Measurements from ENCODE around the gene RBM20. TPM values are rescaled to one million over a fixed set of nuclear protein-coding genes. Genes with fewer than 3 reads are reported as not detected.

Gene RBM20
- total and polyA plus RNA-seq, 10 of the 15 experiments (the other 5 are each of a cell fraction or from before 2014, with no cell fraction given): 0.04 to 0.26 (median 0.15) TPM

DNA sequence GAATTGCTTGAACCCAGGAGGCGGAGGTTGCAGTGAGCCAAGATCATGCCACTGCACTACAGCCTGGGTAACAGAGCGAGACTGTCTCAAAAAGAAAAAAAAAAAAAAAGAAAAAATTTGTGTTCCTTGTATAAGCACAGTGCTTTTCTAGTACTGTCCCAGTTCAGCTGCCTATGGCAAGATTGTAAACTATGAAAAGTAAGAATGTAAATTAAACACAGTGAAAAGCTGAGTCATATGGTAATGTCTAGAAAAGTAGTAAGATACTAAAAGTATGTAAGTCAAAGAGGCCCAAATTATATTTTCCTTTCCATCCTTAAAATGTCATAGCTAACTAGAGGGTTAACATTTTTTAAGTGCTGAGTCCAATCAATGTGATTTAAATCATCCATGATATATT lies 42.8 kb downstream of the RBM20 start:
- ATAC-seq (no peak), DNase-seq (ENCODE audit: low read depth, low spot score) (no peak), FAIRE-seq (peak; percentile 47)
- no peak overlapping the region for H2AFZ ChIP-seq (ENCODE audit: control insufficient read depth, low read depth, low read length)
- no peak overlapping the region for H3K27ac ChIP-seq (ENCODE audit: control insufficient read depth, insufficient read depth)
- ChIA-PET SMC1A (ENCODE audit: uncharacterized antibody, unreplicated experiment) (interaction anchor here (0.8 to 2.7 kb wide), 6 partner anchors 16 to 378 kb away, joined by 3 to 7 read pairs (median 3); no protein-coding TSS in a partner anchor), POLR2A (no interaction called here), RAD21 (ENCODE audit: unreplicated experiment) (interaction anchor here (0.7 to 1.3 kb wide), 2 partner anchors 20 to 332 kb away, joined by 3 to 4 read pairs; no protein-coding TSS in a partner anchor), CTCF (interaction anchor here (0.6 to 9.4 kb wide), 3 partner anchors 25 to 1131 kb away, joined by 3 to 124 read pairs (median 3); no protein-coding TSS in a partner anchor)
- BruUV-seq (replicated peaks): no TSS peak
- no peaks in the 10 kb centered on the region for H3K36me3 ChIP-seq (ENCODE audit: control insufficient read depth in 2 of 2, insufficient read depth in 2 of 2, low read length in 1 of 2)
- H3K4me1 ChIP-seq (ENCODE audit: control insufficient read depth, insufficient read depth, low read length): no peaks in the 10 kb centered on the region
- no peaks in the 10 kb centered on the region for H3K27me3 ChIP-seq (replicated peaks in 1 of 2; ENCODE audit: control insufficient read depth in 2 of 2, insufficient read depth in 2 of 2, low read length in 1 of 2)
- H3K9ac ChIP-seq (ENCODE audit: control insufficient read depth, insufficient read depth, low read length): no peak overlapping the region
- 58% methylated on average over 2 of the region's 2 CpGs for WGBS (ENCODE audit: insufficient coverage, insufficient replicate concordance, low lambda C conversion rate, missing lambda C conversion rate)
- peaks cover 3% of the 10 kb centered on the region for H3K9me3 ChIP-seq (replicated peaks; ENCODE audit: control insufficient read depth, insufficient read depth, low read length)
- no peaks in the 10 kb centered on the region for H3K79me2 ChIP-seq (ENCODE audit: control insufficient read depth, insufficient read depth, low read length)
- H3K4me2 ChIP-seq (ENCODE audit: control insufficient read depth, insufficient read depth): no peak overlapping the region
- in situ Hi-C loops (cut with MboI): no loop called here
- intact Hi-C loops (cut with micrococcal nuclease; ENCODE audit: unreplicated experiment): no loop called here
- H4K20me1 ChIP-seq (ENCODE audit: control insufficient read depth, insufficient read depth): no peaks in the 10 kb centered on the region
- H3K4me3 ChIP-seq: no peak overlapping the region
- TF ChIP-seq, protein P1, sequence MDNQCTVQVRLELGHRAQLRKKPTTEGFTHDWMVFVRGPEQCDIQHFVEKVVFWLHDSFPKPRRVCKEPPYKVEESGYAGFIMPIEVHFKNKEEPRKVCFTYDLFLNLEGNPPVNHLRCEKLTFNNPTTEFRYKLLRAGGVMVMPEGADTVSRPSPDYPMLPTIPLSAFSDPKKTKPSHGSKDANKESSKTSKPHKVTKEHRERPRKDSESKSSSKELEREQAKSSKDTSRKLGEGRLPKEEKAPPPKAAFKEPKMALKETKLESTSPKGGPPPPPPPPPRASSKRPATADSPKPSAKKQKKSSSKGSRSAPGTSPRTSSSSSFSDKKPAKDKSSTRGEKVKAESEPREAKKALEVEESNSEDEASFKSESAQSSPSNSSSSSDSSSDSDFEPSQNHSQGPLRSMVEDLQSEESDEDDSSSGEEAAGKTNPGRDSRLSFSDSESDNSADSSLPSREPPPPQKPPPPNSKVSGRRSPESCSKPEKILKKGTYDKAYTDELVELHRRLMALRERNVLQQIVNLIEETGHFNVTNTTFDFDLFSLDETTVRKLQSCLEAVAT (IDR thresholded peaks at IDR 0.05): no peak
- TF ChIP-seq, protein P2, sequence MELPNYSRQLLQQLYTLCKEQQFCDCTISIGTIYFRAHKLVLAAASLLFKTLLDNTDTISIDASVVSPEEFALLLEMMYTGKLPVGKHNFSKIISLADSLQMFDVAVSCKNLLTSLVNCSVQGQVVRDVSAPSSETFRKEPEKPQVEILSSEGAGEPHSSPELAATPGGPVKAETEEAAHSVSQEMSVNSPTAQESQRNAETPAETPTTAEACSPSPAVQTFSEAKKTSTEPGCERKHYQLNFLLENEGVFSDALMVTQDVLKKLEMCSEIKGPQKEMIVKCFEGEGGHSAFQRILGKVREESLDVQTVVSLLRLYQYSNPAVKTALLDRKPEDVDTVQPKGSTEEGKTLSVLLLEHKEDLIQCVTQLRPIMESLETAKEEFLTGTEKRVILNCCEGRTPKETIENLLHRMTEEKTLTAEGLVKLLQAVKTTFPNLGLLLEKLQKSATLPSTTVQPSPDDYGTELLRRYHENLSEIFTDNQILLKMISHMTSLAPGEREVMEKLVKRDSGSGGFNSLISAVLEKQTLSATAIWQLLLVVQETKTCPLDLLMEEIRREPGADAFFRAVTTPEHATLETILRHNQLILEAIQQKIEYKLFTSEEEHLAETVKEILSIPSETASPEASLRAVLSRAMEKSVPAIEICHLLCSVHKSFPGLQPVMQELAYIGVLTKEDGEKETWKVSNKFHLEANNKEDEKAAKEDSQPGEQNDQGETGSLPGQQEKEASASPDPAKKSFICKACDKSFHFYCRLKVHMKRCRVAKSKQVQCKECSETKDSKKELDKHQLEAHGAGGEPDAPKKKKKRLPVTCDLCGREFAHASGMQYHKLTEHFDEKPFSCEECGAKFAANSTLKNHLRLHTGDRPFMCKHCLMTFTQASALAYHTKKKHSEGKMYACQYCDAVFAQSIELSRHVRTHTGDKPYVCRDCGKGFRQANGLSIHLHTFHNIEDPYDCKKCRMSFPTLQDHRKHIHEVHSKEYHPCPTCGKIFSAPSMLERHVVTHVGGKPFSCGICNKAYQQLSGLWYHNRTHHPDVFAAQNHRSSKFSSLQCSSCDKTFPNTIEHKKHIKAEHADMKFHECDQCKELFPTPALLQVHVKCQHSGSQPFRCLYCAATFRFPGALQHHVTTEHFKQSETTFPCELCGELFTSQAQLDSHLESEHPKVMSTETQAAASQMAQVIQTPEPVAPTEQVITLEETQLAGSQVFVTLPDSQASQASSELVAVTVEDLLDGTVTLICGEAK (IDR thresholded peaks at IDR 0.05; ENCODE audit: borderline replicate concordance): no peak
- no peak for TF ChIP-seq MYC (IDR thresholded peaks at IDR 0.05; ENCODE audit: insufficient read depth, insufficient read length, insufficient replicate concordance, low read length, severe bottlenecking)
- TF ChIP-seq, protein P3, sequence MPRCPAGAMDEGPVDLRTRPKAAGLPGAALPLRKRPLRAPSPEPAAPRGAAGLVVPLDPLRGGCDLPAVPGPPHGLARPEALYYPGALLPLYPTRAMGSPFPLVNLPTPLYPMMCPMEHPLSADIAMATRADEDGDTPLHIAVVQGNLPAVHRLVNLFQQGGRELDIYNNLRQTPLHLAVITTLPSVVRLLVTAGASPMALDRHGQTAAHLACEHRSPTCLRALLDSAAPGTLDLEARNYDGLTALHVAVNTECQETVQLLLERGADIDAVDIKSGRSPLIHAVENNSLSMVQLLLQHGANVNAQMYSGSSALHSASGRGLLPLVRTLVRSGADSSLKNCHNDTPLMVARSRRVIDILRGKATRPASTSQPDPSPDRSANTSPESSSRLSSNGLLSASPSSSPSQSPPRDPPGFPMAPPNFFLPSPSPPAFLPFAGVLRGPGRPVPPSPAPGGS (IDR thresholded peaks at IDR 0.05; ENCODE audit: borderline replicate concordance, insufficient read depth, low read depth, low read length, poor library complexity, severe bottlenecking): no peak
- TF ChIP-seq, protein P4, sequence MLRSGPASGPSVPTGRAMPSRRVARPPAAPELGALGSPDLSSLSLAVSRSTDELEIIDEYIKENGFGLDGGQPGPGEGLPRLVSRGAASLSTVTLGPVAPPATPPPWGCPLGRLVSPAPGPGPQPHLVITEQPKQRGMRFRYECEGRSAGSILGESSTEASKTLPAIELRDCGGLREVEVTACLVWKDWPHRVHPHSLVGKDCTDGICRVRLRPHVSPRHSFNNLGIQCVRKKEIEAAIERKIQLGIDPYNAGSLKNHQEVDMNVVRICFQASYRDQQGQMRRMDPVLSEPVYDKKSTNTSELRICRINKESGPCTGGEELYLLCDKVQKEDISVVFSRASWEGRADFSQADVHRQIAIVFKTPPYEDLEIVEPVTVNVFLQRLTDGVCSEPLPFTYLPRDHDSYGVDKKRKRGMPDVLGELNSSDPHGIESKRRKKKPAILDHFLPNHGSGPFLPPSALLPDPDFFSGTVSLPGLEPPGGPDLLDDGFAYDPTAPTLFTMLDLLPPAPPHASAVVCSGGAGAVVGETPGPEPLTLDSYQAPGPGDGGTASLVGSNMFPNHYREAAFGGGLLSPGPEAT (IDR thresholded peaks at IDR 0.05; ENCODE audit: low read depth): no peak
- TF ChIP-seq, protein P5, sequence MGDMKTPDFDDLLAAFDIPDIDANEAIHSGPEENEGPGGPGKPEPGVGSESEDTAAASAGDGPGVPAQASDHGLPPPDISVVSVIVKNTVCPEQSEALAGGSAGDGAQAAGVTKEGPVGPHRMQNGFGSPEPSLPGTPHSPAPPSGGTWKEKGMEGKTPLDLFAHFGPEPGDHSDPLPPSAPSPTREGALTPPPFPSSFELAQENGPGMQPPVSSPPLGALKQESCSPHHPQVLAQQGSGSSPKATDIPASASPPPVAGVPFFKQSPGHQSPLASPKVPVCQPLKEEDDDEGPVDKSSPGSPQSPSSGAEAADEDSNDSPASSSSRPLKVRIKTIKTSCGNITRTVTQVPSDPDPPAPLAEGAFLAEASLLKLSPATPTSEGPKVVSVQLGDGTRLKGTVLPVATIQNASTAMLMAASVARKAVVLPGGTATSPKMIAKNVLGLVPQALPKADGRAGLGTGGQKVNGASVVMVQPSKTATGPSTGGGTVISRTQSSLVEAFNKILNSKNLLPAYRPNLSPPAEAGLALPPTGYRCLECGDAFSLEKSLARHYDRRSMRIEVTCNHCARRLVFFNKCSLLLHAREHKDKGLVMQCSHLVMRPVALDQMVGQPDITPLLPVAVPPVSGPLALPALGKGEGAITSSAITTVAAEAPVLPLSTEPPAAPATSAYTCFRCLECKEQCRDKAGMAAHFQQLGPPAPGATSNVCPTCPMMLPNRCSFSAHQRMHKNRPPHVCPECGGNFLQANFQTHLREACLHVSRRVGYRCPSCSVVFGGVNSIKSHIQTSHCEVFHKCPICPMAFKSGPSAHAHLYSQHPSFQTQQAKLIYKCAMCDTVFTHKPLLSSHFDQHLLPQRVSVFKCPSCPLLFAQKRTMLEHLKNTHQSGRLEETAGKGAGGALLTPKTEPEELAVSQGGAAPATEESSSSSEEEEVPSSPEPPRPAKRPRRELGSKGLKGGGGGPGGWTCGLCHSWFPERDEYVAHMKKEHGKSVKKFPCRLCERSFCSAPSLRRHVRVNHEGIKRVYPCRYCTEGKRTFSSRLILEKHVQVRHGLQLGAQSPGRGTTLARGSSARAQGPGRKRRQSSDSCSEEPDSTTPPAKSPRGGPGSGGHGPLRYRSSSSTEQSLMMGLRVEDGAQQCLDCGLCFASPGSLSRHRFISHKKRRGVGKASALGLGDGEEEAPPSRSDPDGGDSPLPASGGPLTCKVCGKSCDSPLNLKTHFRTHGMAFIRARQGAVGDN (IDR thresholded peaks at IDR 0.05): no peak
- TF ChIP-seq, protein P6, sequence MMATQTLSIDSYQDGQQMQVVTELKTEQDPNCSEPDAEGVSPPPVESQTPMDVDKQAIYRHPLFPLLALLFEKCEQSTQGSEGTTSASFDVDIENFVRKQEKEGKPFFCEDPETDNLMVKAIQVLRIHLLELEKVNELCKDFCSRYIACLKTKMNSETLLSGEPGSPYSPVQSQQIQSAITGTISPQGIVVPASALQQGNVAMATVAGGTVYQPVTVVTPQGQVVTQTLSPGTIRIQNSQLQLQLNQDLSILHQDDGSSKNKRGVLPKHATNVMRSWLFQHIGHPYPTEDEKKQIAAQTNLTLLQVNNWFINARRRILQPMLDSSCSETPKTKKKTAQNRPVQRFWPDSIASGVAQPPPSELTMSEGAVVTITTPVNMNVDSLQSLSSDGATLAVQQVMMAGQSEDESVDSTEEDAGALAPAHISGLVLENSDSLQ (IDR thresholded peaks at IDR 0.05): no peak

Measured in GM12878 (cell line).